ENCODE results near the gene ACOX3.

DNA sequence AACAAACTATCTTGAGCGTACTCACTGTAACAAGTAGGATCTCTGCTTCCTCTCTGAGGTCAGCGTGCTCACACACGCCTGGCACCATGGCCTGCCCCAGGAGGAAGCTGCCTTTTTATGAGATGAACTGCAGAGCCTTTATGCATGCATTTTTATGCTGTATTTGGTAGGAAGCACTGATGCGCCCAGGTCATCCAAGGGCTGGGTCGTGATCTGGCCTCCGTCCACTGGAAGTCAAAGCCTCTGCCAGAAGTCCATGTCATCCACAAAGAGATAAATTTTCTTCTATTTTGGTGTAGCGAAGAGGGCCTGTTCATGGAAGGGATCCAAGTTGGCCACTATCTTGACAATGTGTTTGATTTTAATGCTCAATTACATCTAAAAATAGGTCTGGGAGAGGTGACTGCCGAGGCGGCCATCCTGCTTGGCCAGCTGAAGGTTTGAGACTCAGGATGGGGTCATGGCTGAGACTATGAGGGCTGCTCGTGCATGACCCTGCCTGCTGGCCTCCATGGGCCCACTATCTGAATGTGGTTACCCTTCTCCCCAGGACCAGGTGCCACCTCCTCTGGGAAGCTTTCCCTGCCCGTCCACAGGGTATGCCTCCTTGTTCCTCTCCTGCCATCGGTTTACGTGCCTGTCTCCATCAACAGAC, 120.7 kb downstream of the ACOX3 start:
- TF ChIP-seq POLR2A (IDR thresholded peaks at IDR 0.05; ENCODE audit: low read depth, low read length) = no peak
- TF ChIP-seq POLR2AphosphoS5 (IDR thresholded peaks at IDR 0.05; ENCODE audit: low read depth, low read length) = no peak
